SH-SY5Y (cell line): ENCODE results near the gene PPP2R2B.

ENCODE experiments used
- GATA2 ChIP-seq: IDR thresholded peaks from 2 replicates; pipeline ENCODE4 v1.6.1; 2011; ENCODE audit warnings: mild to moderate bottlenecking, low read depth, low read length
- GATA3 ChIP-seq: IDR thresholded peaks from 2 replicates; pipeline ENCODE4 v1.6.1; 2011; ENCODE audit warnings: low read depth, mild to moderate bottlenecking, low read length, moderate library complexity

GRCh38 chr5:146827901-146828300 is 50.7 kb downstream of the PPP2R2B start:
- TF ChIP-seq GATA2, result no peak
- TF ChIP-seq GATA3, result no peak
